GM03348 (cell line): ENCODE measurements around the gene TMEM72.
"Not testable (repeated sequence)": the region's sequence is repeated elsewhere in the genome, so short reads cannot be mapped to it uniquely, and the experiment has no call there.

Experiments used
- DNase-seq: peaks from one replicate; pipeline ENCODE4 v3.0.0; 2012; ENCODE audit warnings: low spot score

The TMEM72 gene

DNA sequence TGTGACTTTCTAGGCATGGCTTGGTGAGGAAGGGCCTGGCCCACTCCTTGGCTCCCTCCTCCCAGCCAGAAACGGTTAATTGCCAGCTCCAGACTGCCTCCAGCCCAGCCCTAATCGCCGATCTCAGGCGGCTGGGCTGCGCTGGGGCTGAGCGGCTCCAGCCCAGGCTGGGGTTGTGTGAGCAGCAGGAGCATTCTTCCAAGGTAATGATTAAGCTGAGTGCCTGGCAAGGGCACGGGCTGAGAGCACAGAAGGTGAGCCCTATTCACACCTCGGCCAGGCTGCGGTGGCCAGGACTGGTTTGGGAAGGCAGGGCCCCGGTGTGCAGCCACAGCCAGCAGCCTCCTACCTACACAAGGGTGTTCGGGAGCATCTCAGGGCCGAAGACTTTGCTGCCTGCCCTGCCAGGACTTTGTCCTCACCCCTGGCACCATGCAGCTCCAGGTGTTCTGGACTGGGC lies at the start of gene TMEM72:
TSS of gene TMEM72 (plus strand) at position 257 of the 460 bp plus-strand sequence. CDS start at position 433, 176 bp downstream.
- no peak for DNase-seq

DNA sequence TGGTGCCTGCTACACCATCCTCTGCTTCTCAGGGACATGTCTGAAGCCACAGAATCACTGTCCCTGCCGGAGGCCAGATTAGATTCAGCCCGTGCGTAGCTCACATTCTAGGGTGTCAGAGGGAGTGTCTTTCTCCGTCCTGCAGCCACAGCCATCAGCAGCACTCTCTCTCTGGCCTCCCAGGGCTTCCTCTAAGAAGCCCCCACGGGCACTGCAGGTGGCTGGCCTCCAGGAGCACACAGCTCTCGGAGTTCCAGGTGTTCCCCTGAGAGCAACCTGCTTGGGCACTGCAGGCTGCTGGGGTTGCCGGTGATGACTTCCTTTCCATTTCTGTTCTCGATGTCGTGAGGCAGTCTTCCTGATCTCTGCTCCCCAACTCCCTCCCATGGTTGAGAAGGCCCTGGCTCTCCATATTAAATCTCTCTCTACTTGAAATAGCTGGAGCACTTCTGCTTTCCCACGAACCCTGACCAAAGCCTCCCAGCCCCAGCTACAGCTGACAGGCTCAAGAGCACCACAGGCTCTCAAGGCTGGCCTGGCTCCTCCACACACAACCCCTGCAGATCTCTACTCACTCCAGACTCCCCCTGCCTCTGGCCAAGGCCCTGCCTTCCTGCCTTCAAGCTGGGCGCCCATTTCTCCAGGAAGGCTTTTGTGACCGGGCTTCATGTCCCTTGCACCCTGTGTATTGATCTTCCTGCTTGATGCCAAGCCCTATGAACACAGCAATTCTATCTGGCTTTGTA lies 49.0 kb upstream of the TMEM72 start:
- DNase-seq = no peak

- DNase-seq = no peak
These were observed 48.2 kb upstream of the TMEM72 start for GRCh38 chr10:44862924-44863323.

- DNase-seq = no peak
These were observed 47.6 kb upstream of the TMEM72 start for GRCh38 chr10:44863344-44864047.

- DNase-seq = peak; percentile 40
These were observed 47.1 kb upstream of the TMEM72 start for GRCh38 chr10:44864051-44864450.

GRCh38 chr10:44864637-44865288 lies 46.4 kb upstream of the TMEM72 start:
- peak; percentile 95 for DNase-seq

GRCh38 chr10:44865289-44865671 lies 45.9 kb upstream of the TMEM72 start:
- DNase-seq = no peak

DNA sequence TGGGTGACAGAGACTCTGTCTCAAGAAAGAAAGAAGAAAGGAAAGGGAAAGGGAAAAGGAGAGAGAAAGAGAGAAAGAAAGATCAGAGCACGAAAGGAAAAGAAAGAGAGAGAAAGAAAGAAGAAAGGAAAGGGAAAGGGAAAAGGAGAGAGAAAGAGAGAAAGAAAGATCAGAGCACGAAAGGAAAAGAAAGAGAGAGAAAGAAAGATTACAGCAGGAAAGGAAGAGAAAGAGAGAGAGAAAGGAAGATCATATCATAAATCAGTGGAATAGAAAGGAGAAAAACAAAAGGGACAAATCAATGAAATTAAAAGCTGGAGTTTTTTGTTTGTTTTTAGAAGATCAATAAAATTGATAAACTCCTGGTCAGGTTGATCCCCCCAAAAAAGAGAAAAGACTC lies 44.8 kb upstream of the TMEM72 start:
- DNase-seq = not testable (repeated sequence)

DNA sequence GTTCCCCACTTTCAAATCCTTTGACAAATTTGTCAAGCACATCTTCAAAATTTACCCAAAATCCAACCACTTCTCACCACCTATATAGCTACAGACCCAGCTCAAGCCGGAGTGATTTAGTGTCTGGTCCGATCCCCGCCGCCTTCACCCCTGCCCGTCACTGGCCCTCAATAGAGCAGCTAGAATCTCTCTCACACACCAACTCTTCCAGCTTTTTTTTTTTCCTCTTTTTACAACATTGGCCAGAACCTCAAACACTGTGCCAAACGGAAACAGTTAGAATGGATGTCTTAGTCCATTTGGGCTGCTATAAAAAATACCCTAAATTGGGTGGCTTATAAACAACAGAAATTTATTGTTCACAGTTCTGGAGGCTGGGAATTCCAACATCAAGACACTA lies 41.1 kb upstream of the TMEM72 start:
- DNase-seq = no peak

GRCh38 chr10:44873160-44873559 lies 38.0 kb upstream of the TMEM72 start:
- DNase-seq = no peak

DNA sequence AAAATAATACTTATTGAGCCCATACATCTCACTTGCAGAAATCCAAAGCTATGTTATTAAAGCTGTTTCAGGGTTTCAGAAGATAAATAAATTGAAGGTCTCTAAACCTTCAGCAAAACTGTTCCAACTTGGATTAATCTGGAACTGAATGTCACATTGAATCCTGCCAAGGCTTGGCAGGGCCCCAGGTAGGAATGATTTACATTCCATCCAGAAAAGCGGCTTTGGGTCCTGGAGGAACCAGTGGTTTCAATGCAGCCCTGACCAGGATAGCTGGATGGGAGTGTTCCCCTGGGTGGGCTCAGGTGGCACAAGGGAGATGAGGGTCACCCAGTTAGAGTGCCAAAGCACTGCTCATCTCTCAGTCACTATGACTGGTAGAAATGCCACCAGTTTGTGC lies 37.0 kb upstream of the TMEM72 start:
- no peak for DNase-seq

DNA sequence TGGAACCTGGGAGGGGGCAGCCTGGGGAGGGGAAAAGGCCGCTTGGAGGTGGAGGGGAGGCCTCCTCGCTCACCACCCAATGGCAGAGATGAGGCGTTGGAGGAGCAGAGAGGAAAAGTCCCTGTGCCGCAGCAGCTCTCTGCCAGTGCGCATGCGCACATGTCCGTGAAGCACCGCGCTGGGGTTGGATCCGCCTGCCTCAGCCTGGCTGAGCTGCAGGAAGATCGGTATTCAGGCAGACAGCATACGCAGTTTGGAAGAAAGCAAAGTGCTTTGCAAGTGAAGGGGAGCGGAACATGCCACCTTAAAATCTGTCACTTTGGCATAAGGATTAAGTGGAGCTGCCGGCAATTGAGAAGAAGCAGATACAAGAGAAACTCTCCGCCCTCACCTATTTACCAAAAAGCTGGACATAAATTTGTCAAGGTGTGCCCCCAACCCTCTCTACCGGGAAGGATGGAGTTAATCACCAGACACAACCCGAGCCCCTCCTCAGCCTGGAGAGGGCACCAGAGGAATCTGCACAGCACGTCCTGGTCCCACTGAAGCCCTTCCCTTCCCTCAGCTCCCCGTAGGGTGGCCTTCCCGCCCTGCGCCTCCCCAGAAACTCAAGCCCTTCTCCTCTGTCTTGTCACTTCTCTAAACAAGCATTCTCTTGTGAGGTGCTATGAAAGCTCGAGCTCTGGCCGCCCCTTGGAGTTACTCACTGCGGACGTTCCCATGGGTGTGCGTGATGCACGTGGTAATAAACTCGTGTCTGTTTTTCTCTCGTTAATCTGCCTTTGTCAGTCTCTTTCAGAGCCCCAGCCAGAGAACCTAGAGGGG lies 32.2 kb upstream of the TMEM72 start:
- DNase-seq = peak; percentile 96

DNA sequence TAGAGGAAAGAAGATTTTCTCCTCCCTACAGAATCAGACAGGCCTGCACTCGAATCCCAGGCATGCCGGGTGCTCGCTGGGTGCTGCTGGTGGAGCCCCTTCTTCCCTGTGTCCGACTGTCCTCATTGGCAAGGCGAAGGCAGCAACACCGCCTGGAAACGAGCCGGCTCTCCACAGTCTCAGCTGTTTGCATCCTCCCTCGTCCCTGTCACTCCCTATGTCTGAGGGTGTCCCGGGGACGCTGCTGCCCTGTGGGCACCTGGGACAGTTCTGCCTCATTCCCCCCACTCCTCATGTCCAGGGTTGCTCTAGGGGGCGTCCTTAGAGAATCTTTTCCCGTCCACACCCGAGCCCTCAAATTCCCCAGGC lies 31.6 kb upstream of the TMEM72 start:
- DNase-seq = no peak

DNA sequence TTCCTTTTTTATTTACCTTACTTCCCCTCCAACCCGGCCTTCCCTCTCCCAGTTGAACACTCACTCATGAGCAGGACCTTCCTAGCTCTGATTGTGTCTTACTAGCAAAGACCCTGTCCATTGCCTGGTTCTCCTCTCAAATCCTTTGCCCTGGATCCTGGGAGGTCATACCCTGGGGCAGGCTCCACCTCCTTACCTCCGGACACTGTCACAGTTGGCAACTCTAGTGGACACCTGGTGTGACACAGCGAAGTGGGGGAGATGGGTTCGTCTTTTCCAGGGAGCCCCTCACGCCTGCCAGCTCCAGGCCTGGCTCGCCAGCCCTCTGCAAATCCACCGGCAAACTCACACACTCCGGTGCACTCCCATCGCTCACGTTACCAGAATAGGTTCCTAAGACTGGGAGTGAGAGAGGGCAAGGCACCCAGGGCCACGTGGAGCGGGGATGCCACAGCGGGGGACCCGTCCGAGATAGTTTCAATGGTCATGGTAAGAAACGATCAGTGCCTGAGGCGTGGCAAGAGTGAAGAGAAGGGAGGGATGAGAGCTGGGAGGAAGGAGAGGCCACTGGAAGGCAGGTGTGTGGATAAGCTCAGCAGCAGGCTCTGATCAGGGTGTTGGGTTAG lies 30.9 kb upstream of the TMEM72 start:
- DNase-seq = no peak

DNA sequence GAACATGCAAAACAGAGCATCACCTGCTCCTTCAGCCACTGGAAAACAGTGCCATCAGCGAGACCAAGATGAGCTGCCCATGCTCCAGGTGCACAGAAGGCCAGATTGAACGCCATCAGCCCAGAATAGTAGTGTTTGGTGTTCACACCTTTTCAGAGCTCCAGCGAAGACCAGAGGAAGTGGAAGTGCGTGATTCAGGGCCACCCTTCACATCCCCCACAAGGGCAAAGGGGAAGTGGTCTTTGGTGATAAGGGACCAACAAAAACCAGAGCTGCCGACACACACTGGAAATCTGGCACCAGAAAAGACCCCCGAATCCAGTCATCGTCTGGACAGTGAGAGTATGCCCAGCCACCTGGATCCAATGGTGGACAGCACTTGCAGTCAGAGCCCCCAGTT lies 29.5 kb upstream of the TMEM72 start:
- no peak for DNase-seq

DNA sequence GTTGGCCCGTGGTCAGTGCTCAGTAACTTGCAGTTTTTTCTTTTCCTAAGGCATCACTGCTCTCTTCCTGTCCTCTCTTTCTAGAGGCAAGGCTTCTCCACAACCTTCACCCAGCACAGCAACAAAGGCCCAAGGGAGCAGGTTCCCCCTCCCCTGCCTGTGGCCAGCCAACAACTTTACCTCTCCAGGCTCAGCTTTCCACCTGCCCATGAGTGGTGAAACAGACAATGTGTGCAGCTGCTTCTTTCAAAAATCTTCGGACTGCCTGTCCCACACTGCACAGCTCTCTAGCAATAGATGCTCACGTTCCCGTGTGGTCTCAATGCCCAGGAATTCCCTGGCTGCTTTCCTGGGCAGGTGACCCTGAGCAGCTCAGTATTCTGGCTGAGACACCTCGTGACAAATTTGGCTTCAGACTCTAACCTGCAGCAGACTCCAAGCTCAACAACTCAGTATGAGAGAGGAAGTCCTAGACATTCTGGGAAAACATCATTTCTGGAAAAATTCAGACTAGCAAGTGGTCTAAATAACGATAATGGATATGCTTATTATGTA lies 28.9 kb upstream of the TMEM72 start:
- no peak for DNase-seq

- DNase-seq = no peak
These were observed 27.4 kb upstream of the TMEM72 start for GRCh38 chr10:44883593-44884331.

GRCh38 chr10:44885710-44886109 lies 25.4 kb upstream of the TMEM72 start:
- no peak for DNase-seq

GRCh38 chr10:44886966-44887365 lies 24.2 kb upstream of the TMEM72 start:
- no peak for DNase-seq

- no peak for DNase-seq
These were observed 22.3 kb upstream of the TMEM72 start for GRCh38 chr10:44888886-44889285.

DNA sequence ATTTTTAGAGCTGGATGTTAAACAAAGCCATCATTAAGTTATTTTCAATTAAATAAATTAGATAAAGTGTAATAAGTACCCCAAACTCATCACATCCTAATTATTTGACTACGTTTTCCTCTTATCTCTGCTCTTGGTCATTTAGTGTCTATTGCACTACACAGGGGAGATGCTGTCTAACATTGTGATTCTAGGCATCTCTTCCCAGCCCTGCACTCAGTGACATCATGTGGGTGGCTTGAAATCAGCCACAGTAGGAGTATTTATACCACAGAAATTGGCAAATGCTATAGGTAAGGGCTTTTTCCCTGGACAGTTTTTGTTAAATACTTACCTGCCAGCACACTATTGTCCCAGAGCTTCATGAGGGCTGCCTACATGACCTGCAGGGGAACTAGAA lies 21.3 kb upstream of the TMEM72 start:
- no peak for DNase-seq
